Osteocyte (in vitro differentiated cells): ENCODE measurements around the gene CHCHD4. TPM values are rescaled to one million over a fixed set of nuclear protein-coding genes. Genes with fewer than 3 reads are reported as not detected.

ENCODE experiments used
- DNase-seq: peaks from one replicate; pipeline ENCODE4 v3.0.0; 2021; ENCODE audit warnings: mixed read lengths; ENCODE audit not compliant: unreplicated experiment; ENCODE audit errors: extremely low spot score
- H3K27ac Mint-ChIP-seq: one replicate; pipeline ENCODE4 v1.8.0; 2021; ENCODE audit warnings: mild to moderate bottlenecking, mixed read lengths; ENCODE audit not compliant: unreplicated experiment
- H3K27me3 Mint-ChIP-seq: one replicate; pipeline ENCODE4 v1.8.0; 2021; ENCODE audit warnings: mixed read lengths; ENCODE audit not compliant: unreplicated experiment
- H3K36me3 Mint-ChIP-seq: one replicate; pipeline ENCODE4 v1.8.0; 2021; ENCODE audit warnings: mixed read lengths; ENCODE audit not compliant: unreplicated experiment
- H3K4me1 Mint-ChIP-seq: one replicate; pipeline ENCODE4 v1.8.0; 2021; ENCODE audit warnings: mixed read lengths; ENCODE audit not compliant: unreplicated experiment
- H3K4me3 Mint-ChIP-seq: one replicate; pipeline ENCODE4 v1.8.0; 2021; ENCODE audit warnings: mild to moderate bottlenecking, moderate library complexity, mixed read lengths; ENCODE audit not compliant: unreplicated experiment
- H3K9me3 Mint-ChIP-seq: one replicate; pipeline ENCODE4 v1.8.0; 2021; ENCODE audit warnings: mixed read lengths; ENCODE audit not compliant: unreplicated experiment
- total RNA-seq: library from RNA; stranded (reverse); gene quantifications from 2 replicates; pipeline ENCODE4 v1.2.1, GENCODE V29; 2021
- TF ChIP-seq, protein P1 (sequence below): fragments of 200-600 bp; sonication (generic); IDR thresholded peaks from 2 replicates; pipeline ENCODE4 v1.5.0; 2021; ENCODE audit warnings: antibody characterized with exemption, mild to moderate bottlenecking, moderate library complexity

Gene CHCHD4
- total RNA-seq, 1 donor from 2014 or later, result 7.2 TPM

DNA sequence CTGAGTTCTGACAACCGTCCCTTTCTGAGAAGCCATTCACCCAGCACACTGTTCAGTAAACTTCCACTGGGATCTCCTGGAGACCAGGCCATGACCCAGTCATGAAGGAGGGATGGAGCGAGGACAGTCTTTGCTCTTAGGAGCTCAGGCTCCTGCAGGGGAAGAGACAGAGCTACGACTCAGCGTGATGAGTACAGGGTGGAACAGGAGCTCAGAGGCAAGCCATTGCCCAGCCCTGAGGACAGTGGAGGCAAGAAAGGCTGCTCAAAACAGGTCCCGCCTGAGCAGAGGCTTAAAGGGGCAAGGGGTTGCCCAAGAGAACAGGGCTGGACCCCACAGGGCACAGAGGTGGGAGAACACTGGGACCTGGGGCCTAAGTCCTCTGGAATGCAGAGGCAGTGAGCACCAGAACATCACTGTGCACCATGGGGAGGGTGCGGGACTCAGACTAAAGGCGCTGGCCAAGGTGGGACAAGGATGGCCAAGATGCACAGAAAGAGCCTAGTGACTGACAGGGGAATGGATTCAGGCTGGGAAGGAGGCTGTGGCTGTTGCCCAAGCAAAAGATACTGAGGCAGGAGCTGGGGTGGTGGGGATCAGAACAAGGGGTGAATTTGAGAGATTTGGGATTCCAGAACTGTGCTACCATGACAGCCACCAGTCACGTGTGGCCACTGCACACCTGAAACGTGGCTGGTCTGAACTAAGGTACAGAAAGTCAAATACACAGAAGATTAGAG lies 26.0 kb upstream of the CHCHD4 start:
- no peaks in the 10 kb centered on the region for H3K27me3 Mint-ChIP-seq
- H3K4me3 Mint-ChIP-seq, result no peak overlapping the region
- TF ChIP-seq, protein P1, sequence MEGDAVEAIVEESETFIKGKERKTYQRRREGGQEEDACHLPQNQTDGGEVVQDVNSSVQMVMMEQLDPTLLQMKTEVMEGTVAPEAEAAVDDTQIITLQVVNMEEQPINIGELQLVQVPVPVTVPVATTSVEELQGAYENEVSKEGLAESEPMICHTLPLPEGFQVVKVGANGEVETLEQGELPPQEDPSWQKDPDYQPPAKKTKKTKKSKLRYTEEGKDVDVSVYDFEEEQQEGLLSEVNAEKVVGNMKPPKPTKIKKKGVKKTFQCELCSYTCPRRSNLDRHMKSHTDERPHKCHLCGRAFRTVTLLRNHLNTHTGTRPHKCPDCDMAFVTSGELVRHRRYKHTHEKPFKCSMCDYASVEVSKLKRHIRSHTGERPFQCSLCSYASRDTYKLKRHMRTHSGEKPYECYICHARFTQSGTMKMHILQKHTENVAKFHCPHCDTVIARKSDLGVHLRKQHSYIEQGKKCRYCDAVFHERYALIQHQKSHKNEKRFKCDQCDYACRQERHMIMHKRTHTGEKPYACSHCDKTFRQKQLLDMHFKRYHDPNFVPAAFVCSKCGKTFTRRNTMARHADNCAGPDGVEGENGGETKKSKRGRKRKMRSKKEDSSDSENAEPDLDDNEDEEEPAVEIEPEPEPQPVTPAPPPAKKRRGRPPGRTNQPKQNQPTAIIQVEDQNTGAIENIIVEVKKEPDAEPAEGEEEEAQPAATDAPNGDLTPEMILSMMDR, result no peak
- H3K4me1 Mint-ChIP-seq, result peaks cover 4% of the 10 kb centered on the region
- peaks cover 32% of the 10 kb centered on the region for H3K36me3 Mint-ChIP-seq
- DNase-seq, result no peak
- H3K27ac Mint-ChIP-seq, result peak overlapping the region; percentile 43
- no peaks in the 10 kb centered on the region for H3K9me3 Mint-ChIP-seq

DNA sequence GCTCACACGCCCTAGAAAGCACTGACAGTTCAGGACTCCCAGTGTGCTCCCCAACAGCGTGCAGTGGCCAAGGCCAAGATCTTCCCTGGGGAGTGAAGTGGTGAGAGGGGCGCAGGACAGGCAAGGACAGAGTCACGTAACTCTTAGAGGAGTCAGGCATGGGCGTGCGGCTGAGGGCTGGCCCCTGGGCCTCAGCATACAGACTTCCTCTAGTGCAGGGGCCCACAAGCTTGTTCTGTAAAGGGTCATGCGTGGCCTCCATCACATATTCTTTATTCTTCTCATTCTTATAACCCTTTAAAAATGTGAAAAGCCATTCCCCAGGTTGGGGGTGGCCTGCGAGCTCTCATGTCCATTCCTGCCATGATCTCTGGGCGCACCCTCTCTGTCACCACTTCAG lies 25.4 kb upstream of the CHCHD4 start:
- Mint-ChIP-seq H3K27ac (peak overlapping the region; percentile 43), H3K36me3 (peaks cover 32% of the 10 kb centered on the region), H3K4me3 (no peak overlapping the region), H3K27me3 (no peaks in the 10 kb centered on the region), H3K9me3 (no peaks in the 10 kb centered on the region), H3K4me1 (peaks cover 9% of the 10 kb centered on the region)
- TF ChIP-seq, protein P1, result no peak
- no peak for DNase-seq

DNA sequence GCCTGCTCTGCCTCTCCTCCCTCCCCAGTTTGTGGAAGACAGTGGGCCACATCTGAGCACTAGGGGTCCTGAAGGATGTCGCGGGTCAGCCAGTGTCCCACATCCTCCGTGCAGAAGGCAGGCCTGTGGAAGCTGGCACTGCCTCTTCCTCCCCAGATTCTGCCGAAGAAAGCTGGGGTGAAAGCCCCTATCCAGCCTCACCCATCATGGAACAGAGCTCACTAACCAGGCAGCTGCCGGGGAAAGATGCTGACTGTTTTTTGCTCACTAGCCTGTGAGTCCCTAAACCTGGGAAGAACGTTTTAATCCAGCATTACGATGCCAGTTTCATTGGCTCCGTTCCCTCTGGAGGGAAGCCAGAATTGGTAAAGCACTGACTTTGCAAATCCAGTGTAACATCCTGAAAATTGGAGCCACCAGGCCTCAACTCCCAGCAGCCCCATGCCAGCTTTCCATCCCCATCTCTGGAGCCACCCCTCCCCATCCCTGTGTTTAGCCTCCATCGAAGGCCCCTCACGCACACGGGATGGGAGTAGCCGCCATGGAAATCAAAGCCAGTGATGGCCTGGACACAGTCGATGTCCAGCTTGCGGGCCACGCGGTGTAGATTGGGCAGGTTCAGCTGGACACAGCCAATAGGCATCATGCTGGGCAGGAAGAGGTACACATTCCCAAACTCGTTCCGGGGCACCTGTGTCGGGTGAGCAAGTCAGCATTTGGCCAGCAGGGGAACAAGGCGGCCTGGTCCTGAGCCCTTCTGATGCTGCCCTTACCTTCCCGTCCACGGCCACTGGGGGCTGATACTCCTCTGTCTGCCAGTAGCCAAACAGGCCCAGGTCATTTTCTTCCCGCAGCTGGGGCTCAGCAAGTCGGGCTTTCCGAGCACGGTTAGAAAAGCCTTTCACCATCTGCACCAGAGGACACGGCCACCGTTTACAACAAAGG lies 23.6 kb upstream of the CHCHD4 start:
- no peaks in the 10 kb centered on the region for H3K9me3 Mint-ChIP-seq
- peaks cover 25% of the 10 kb centered on the region for H3K4me1 Mint-ChIP-seq
- peaks cover 26% of the 10 kb centered on the region for H3K36me3 Mint-ChIP-seq
- no peaks in the 10 kb centered on the region for H3K27me3 Mint-ChIP-seq
- H3K4me3 Mint-ChIP-seq, result no peak overlapping the region
- TF ChIP-seq, protein P1, result no peak
- peak overlapping the region; percentile 64 for H3K27ac Mint-ChIP-seq
- peak; percentile 66 for DNase-seq

DNA sequence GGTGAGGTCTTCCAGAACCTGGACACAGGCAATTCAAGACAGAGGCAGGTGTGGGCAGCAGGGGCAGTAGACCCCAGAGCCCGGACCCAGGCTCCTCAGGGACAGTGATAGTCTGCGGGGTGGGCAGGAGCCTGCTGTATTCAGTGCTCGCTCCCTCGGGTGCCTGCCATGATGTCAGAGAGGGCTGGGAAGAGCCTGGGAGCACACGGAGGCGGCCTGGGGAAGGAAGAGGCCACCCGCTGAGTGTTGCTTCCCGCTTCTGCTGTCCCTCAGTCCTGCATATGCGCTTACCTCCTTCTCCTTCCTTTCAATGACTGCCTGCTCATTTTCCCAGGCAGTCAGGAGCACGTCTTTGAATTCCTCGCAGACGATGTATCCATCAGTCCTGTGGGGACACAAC lies 22.9 kb upstream of the CHCHD4 start:
- peaks cover 23% of the 10 kb centered on the region for H3K36me3 Mint-ChIP-seq
- peak overlapping the region; percentile 78 for H3K27ac Mint-ChIP-seq
- TF ChIP-seq, protein P1, result no peak
- H3K4me1 Mint-ChIP-seq, result peaks cover 31% of the 10 kb centered on the region
- no peak overlapping the region for H3K4me3 Mint-ChIP-seq
- H3K27me3 Mint-ChIP-seq, result no peaks in the 10 kb centered on the region
- DNase-seq, result peak; percentile 44
- H3K9me3 Mint-ChIP-seq, result no peaks in the 10 kb centered on the region

DNA sequence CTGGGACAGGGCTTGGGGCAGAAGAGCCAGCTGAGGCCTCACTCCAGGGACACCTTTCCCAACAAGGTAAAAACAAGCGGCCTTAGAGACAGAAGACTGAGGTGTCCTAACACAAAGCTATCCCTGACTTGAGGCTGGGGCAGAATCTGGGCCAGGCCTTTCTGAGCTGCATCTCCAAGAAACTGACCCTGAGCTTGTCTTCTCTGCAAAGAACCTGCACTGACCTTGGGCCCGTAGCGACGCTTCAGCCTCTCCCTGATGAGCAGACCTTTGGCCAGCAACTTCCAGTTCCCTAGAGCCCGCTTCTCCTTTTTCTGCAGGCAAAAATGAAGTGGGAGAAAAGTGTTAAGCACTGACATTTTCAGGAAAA lies 22.4 kb upstream of the CHCHD4 start:
- Mint-ChIP-seq H3K9me3 (no peaks in the 10 kb centered on the region), H3K27ac (peak overlapping the region; percentile 100), H3K4me3 (no peak overlapping the region)

More for the DNA sequence above, 22.4 kb upstream of the CHCHD4 start:
- Mint-ChIP-seq H3K27me3 (no peaks in the 10 kb centered on the region), H3K4me1 (peaks cover 37% of the 10 kb centered on the region), H3K36me3 (peaks cover 19% of the 10 kb centered on the region)
- TF ChIP-seq, protein P1, result no peak
- DNase-seq, result peak; percentile 71
